Middle frontal gyrus (tissue), 1 donor: ENCODE results near the gene KBTBD13.
"Not testable (repeated sequence)": the region's sequence is repeated elsewhere in the genome, so short reads cannot be mapped to it uniquely, and the experiment has no call there.

Experiments used
- DNase-seq: peaks from one replicate; pipeline ENCODE4 v3.0.0-alpha.2; 2015; ENCODE audit warnings: low spot score; ENCODE audit errors: extremely low spot score

KBTBD13 gene

GRCh38 chr15:65076486-65077290, at the start of gene KBTBD13:
Gene KBTBD13, plus strand, starts transcription at chr15:65076746. Its CDS starts 70 bp downstream, at chr15:65076816.
- DNase-seq: no peak

GRCh38 chr15:65026756-65027155, 49.8 kb upstream of the KBTBD13 start:
- DNase-seq: no peak

- DNase-seq: no peak
Observed at GRCh38 chr15:65027593-65027992, 49.0 kb upstream of the KBTBD13 start.

GRCh38 chr15:65028338-65028737, 48.2 kb upstream of the KBTBD13 start:
- DNase-seq: no peak

GRCh38 chr15:65028921-65029735, 47.4 kb upstream of the KBTBD13 start, which contains the start of gene MTFMT:
Gene MTFMT, minus strand, starts transcription at chr15:65029639. Its CDS starts 26 bp downstream, at chr15:65029613.
- DNase-seq: peak; percentile 80

- DNase-seq: no peak
Observed at GRCh38 chr15:65029736-65030208, 46.8 kb upstream of the KBTBD13 start.

GRCh38 chr15:65032801-65033537, 43.6 kb upstream of the KBTBD13 start:
- DNase-seq: no peak

GRCh38 chr15:65033659-65034269, 42.8 kb upstream of the KBTBD13 start:
- DNase-seq: no peak

- no peak for DNase-seq
Observed at GRCh38 chr15:65034719-65035118, 41.8 kb upstream of the KBTBD13 start.

- no peak for DNase-seq
Observed at GRCh38 chr15:65037309-65037708, 39.2 kb upstream of the KBTBD13 start.

- DNase-seq: no peak
Observed at GRCh38 chr15:65038428-65038827, 38.1 kb upstream of the KBTBD13 start.

- no peak for DNase-seq
Observed at GRCh38 chr15:65038836-65039235, 37.7 kb upstream of the KBTBD13 start.

GRCh38 chr15:65040461-65040860, 36.1 kb upstream of the KBTBD13 start:
- DNase-seq: no peak

GRCh38 chr15:65041787-65042186, 34.8 kb upstream of the KBTBD13 start:
- DNase-seq: no peak

GRCh38 chr15:65042776-65043327, 33.7 kb upstream of the KBTBD13 start:
- no peak for DNase-seq

- not testable (repeated sequence) for DNase-seq
Observed at GRCh38 chr15:65044218-65044617, 32.3 kb upstream of the KBTBD13 start.

GRCh38 chr15:65044724-65045481, 31.6 kb upstream of the KBTBD13 start, which contains the start of gene SLC51B:
Gene SLC51B, plus strand, starts transcription at chr15:65045387. Its CDS starts 4,618 bp downstream, at chr15:65050005.
- no peak for DNase-seq

- no peak for DNase-seq
Observed at GRCh38 chr15:65048241-65048640, 28.3 kb upstream of the KBTBD13 start.

- DNase-seq: peak; percentile 92
Observed at GRCh38 chr15:65049418-65049840, 27.1 kb upstream of the KBTBD13 start.

- no peak for DNase-seq
Observed at GRCh38 chr15:65050270-65050669, 26.3 kb upstream of the KBTBD13 start.
